ENCODE measurements around the gene PLN.

PLN gene

GRCh38 chr6:118580585-118581419, 32.7 kb downstream of the PLN start:
- DNase-seq: no peak

DNA sequence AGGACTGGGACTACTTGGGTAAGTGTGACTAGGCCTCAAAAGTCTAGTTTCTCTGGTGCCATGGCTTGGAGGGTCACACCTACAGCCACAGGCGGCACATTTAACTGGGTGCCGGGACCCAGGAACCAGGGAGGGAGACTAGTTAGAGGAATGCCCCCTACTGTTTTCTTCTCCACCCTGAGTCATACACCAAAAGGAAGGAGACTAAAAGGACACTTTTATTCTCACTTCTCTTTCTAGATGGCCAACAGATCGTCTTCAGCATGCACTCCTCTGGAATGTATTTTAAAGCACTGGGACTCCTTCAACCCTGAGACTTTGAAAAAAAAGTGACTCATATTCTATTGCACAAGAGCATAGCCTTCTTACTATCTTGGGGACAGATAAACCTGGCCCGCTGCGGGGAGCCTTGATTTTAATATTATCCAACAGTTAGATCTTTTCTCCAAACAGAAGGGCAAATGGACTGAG, 33.4 kb downstream of the PLN start:
- no peak for DNase-seq

DNA sequence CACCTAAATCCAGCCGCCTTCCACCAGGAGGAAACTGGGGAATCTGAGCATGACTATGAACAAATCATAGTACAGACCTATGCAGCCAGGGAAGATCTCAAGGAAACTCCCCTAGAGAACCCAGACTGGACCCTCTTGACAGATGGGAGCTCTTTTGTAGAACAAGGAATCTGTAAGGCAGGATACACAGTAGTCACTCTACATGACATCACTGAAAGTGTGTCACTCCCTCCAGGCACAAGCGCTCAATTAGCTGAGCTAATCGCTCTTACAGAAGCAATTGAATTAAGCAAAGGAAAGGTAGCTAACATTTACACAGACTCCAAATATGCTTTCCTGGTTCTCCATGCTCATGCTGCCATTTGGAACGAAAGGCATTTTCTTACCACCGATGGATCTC, 36.8 kb downstream of the PLN start:
- no peak for DNase-seq

- no peak for DNase-seq
Observed at GRCh38 chr6:118586746-118587485, 38.8 kb downstream of the PLN start.

DNA sequence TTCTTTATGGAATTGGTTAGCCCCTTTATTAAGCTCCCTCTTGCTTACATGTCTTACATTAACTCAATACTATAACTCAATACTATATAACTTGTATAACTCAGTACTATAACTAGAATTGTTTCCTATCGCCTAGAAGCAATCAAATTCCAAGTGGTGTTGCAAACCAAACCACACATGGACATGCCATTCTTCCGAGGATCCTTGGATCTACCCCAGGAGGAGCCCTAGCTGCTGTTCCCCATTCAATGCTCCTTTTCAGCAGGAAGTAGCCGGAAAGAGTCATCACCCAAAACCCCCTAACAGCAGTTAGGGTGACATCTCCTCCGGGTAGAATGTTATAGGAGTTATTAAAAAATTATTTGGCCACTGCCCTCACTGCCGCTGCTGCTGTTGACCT, 40.5 kb downstream of the PLN start:
- DNase-seq: no peak

DNA sequence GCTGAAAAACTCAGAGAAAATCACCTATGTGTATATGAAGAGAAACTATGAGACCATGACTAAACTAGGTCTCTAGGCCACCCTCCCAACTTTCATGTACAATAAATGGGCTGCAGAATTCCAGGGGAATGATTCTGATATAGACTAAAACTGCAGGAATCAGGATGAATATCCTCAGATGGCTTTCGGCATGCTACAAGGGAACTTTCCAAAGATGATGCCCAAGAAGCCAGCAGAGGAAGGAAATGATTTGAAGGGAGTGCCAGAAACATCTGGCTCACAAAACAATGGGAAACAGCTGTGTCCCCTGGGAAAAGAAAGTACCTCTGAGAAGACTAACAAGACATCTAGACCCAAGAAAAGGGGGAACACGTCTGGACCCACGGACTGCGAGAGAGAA, 41.1 kb downstream of the PLN start:
- no peak for DNase-seq

GRCh38 chr6:118589649-118590365, 41.7 kb downstream of the PLN start:
- no peak for DNase-seq

GRCh38 chr6:118591897-118592296, 43.8 kb downstream of the PLN start:
- DNase-seq: no peak

DNA sequence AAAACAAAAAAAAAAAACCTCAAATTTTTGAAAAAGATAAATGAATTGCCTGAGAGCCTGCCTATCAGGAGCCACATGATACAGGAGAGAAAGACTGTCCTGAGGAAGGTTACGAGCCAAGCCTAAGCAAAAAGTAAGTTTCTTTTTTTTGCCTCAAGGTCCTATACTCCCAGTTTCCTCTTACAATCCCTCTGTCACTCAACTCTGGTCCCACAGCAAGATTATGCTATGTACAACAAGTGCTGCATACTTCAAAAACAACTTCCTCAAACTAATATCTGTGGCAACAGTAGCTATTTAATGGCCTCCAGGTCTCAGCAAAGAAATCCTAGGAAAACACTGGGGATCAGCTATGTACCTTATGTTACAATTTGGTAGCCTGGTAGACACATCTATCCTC, 46.8 kb downstream of the PLN start:
- DNase-seq: no peak

DNA sequence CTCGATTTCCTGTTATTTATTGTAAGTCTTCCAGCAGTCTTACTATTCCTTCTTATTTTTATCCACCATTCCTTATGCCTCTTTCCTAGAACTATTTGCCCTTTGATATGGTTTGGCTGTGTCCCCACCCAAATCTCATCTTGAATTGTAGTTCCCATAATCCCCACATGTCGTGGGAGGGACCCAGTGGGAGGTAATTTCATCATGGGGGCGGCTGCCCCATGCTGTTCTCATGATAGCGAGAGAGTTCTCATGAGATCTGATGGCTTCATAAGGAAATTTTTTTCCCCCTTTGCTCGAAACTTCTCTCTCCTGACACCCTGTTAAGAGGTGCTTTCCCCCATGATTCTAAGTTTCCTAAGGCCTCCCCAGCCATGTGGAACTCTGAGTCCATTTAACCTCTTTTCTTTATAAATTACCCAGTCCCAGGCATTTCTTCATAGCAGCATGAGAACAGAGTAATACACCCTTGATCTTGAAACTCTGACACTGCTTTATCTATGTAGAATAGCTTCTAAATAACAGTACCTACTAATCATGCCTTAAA, 48.8 kb downstream of the PLN start:
- no peak for DNase-seq

DNA sequence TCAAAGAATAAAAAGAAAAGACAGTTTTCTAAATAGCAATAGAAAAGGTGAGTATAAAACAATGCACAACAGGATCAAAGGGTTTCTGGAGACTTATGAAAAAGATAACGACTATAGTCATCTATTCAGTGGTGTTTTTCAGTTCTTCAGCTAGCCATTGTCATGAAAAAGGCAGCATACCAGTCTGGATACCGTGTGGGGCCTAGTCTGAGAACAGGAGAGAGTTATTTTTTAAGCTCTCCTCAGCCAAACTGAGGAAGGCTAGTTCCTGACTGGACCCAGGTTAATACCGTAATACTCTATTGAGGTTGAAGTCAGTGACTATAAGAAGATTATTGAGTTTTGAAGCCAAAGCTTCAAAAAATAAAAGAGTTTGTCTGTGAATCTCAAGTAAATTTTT, 49.5 kb downstream of the PLN start:
- DNase-seq: no peak

DNA sequence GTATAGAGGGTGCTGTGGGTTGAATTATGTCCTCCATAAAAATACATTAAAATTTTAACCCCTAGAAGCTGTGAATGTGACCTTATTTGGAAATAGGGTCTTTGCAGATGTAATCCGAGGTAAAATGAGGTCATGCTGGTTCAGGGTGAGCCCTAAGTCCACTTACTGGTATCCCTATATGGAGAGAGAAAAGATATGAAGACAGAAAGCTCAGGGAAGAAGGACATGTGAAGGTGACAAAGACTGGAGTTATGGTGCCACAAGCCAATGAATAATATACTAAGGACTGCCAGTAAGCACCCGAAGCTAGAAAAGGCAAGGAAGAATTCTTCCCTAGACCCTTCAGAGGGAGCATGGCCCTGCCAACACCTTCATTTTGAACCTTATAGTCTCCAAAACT, 50.2 kb downstream of the PLN start:
- no peak for DNase-seq

DNA sequence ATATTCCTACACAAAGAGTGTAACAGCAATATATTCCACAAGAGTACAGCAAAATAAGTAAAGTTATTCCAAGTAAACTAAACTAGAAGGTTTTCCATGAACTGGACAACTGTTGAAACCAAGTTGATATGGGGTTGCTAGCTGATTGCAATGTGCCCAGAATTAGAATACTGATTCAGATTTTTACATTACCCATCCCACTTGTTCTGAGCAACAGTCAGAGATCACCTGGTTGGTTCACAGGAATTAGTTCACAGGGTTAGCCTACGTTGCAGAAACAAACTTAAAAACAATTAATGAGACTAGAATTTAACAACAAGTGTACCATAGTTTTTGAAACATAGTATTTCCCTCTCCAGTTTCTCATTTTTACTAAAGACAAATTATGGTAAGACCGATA, 54.2 kb downstream of the PLN start:
- no peak for DNase-seq

- DNase-seq: no peak
Observed at GRCh38 chr6:118603372-118603771, 55.3 kb downstream of the PLN start.

- DNase-seq: no peak
Observed at GRCh38 chr6:118606268-118606667, 58.2 kb downstream of the PLN start.

DNA sequence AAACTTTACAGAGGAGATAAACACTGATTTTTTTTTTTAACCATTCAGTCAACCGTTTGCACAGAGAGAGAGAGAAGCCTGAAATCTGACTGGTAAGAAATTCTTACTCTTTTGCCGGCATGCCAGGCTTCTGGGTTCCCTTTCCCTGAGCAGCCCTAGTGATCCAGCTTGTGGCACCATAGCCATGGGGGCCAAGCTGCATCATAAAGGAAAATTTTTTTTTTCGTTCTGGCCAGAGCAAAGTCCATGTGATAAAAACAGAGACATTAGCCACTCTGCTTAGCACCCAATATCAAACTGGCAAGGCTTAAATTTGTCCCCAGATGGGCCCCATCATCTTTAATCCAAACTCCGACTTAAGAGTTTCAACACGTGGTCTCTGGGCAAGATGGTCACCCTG, 58.8 kb downstream of the PLN start:
- DNase-seq: no peak
